Activated T-helper 1 cell treated with Interleukin-2 at 50 U/mL for 16 hours (primary cell): ENCODE results near the gene TM4SF1.
"Not testable (repeated sequence)": the region's sequence is repeated elsewhere in the genome, so short reads cannot be mapped to it uniquely, and the experiment has no call there.

Experiments used
- DNase-seq: peaks from one replicate; pipeline ENCODE4 v3.0.0-alpha.2; 2020; ENCODE audit warnings: low read depth

Gene TM4SF1

DNA sequence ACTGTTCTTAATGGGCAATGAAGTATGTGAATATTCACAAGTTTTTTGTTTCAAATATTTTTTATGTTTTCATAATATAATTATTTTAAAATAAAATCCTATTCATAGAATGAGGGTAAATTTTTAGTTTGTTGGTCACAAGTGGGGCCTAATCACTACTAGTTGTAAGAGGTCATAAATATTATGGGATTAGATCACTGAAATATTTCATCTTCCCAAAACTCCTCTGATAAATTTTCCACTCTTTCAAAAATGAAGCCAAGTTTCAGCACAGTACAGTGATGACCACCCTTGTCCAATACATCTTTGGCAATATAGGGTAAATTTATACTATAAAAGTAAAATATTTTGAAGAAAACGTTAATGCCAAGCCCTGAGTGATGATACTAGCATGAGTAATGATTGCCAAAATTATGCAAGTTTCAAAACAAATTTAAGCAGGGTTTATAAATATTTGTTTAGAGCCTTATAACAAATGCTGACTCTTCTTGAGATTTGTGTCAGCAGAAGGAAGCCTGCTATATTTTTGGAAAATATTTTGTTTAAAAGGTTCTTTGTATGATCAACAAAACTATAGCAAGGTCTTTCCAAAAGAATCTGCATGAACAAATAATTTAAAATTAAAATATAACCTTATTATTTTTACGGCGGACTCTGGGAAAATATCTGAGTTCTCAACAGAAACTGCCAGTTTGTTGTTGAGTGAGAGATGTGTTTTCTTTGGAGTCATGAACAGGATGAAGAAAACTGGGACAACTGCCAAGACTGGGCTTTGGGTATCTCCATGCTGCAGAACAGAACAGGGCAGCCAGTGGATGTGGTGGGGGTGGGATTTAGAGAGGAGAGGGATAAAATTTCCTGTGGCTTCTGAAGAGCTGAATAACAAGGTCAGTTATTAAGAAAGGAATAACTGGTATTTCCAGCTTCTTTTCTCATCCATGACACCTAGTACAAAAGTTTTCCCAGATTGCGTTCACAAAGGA is 17.9 kb upstream of the TM4SF1 start:
- no peak for DNase-seq

DNA sequence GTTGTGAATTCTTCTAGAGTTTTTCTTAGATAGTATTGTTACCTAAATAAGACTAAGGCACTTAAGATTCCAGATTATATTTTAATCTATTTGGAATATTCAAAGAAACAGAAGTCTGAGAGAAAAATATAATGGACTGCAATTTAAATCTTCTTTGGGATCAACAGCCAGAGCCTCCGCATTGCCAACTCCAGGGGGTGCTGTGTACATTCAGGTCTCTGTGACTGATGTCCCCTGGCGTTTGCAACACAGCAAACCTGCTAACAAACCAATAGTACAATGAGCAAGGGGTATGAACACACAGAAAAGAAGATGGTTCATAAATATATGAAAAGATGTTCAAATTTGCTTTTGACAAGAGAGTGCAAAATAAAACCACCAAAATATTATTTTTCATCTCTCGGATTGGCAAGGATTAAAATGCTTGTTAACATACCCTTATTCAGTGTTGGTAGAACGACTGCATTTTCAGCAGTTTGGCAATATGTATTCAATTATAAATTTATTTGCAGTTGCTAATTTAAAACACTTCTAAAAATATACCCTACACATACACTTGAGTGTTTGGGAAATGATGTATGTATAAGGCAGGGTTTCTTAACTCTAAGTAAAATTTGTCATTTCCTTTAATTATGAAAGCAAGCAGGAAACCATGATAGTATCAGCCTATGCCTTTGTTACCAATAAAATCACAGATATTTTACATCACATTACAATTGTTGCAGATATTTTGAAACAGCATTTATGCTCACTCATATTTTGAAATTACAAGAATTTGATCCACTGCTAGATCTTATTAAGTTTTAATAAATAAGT is 16.1 kb upstream of the TM4SF1 start:
- DNase-seq = no peak

DNA sequence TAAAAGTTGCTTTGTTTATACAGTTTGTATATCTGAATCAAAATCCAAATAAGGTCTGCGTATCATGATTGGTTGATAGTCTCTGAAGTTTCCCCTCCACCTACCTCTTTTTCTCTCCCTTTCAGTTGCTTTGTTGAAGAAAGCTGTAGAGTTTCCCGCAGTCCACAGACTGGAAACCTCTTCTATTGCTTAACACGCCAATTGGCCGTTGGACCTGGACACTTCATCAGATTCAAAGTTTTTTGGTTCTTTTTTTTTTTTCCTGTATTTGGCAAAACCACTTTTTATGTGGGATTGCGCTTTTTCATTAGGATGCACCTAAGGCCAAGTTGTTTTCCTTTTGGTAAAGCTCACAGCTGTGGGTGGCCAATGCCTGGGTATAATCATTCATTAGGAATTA is 14.5 kb upstream of the TM4SF1 start:
- DNase-seq = no peak

GRCh38 chr3:149390772-149391212 is 13.3 kb upstream of the TM4SF1 start:
- no peak for DNase-seq

GRCh38 chr3:149390294-149390693 is 12.8 kb upstream of the TM4SF1 start:
- DNase-seq = no peak

DNA sequence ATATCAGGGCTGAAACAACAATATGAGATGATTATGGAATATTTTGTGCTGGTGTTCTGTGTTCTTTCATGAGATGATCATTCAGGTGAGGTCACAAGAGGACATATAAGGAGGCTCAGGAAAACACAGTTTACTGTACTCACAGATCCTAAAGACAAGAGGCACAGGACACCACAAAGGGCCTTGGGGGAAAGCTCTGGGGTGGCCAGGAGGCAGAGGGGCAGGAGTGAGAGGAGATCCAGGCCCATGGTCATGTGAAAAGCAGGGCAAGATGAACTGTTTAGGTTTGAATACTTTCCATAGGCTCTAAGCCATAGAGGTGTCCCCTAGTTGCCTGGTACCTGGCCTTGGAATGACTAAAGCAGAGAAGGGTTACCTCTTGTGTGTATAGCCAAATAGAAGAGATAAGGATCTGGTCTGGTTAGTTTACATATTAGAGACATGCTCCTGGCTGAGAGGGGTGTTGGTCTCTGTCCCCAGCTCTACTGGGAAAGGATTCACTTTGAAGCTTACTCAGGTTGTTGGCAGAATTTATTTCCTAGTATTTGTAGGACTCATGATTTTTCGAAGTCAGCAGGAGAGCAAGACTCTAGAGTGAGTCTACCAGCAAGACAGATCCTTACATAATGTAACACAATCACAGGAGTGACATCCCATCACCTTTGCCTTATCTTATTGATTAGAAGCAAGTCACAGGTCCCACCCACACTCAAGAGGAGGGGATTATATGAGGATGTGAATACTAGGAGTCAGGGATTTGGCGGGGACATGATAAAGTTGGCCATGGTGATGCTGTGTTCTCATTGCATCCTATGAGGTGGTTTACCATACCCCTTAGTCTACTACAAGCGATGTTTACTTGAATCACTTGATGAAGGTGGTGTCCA is 11.3 kb upstream of the TM4SF1 start:
- no peak for DNase-seq

DNA sequence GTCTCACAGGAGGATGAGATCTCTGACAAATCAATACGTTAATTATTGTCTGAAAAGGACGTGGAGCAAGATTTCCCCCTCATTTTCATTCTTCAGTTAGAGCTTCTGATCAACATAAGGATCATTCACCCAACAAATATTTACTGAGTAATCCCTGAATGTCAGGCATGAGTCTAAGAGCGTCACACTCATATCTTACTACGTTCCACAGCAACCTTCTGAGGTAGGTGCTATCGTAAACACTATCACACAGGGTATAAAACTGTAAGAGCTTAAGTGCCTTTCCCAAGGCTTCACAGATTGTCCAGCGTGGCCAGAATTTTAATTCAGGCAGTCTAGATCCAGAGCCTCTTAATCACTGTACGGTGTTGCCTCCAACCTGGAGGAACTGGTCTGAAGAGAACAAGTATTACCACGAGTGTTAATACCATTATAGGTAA is 10.6 kb upstream of the TM4SF1 start:
- DNase-seq = no peak

GRCh38 chr3:149386299-149386606 is 8.8 kb upstream of the TM4SF1 start:
- no peak for DNase-seq

GRCh38 chr3:149385617-149386298 is 8.3 kb upstream of the TM4SF1 start:
- DNase-seq = no peak

DNA sequence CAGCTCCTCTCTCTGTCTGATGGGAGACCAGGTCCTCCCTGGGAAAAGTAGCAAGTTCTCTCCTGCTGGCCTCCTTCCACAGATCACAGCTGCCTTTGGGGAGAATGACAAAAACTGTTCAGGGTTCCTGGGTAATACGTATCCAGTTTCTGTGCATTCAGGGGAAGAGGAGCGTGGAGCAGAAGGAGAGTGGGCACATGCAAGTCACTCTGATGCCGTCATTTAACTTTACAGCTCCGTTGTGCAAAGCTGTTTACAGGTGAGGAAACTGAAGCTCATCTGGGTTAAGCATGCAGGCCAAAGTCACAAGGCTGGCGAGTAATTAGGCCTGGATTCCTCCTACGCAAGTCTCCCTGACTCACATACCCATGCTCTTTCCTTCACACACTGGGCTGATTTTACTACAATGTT is 7.5 kb upstream of the TM4SF1 start:
- no peak for DNase-seq

GRCh38 chr3:149384167-149384566 is 6.7 kb upstream of the TM4SF1 start:
- no peak for DNase-seq

DNA sequence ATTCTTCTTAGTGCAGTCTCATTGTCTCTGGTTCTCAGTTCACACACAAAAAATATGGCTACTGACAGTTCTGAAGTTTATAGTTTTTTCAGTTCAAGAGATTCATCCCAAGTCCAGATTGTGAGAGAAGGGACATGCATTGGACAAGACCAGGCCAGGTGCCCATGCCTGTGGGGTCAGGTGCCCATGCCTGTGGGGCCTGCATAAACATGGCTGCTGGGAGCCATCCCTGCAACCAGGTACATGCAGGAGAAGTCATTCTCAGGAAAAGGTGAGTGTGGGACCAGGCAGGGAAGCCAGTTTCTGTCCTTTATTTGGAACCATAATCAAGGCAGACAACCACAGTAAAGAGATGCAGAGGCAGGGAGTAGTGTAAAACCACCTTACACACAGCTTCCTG is 6.3 kb upstream of the TM4SF1 start:
- DNase-seq = no peak

GRCh38 chr3:149382518-149382917 is 5.1 kb upstream of the TM4SF1 start:
- DNase-seq = no peak

GRCh38 chr3:149382101-149382467 is 4.6 kb upstream of the TM4SF1 start:
- no peak for DNase-seq

DNA sequence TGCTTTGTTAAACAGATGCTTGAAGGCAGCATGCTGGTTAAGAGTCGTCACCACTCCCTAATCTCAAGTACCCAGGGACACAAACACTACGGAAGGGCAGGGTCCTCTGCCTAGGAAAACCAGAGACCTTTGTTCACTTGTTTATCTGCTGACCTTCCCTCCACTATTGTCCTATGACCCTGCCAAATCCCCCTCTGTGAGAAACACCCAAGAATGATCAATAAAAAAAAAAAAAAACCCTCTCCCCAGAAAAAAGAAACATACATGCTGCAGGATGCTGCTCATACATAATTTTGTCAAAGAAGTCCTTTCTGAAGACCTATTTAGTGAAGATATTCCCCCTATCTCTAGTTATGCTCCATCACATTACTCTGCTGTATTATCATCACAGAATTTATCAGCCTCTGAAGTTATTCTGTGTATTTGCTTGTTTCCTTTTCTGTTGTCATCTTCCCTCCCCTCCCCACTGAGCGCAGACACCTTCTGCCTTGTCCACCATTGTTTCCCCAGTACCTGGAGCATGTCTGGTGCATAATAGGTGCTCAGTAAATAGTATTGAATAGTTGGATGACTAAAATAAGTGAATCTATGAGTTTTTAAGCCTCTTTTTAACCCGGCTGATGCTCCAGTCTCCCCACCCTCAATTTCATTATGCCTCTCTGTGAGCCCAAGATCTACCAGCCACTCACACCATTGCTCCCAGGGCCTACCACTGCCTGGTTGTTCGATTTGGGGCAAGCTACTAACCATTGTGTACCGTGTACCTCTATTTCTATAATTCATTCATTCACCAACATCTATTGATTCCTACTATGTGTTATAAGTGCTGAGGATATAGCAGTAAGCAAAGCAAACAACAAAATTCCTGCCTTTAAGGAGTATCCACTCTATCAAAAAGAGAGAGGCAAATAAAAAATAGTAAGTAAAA is 4.0 kb upstream of the TM4SF1 start:
- DNase-seq = no peak

DNA sequence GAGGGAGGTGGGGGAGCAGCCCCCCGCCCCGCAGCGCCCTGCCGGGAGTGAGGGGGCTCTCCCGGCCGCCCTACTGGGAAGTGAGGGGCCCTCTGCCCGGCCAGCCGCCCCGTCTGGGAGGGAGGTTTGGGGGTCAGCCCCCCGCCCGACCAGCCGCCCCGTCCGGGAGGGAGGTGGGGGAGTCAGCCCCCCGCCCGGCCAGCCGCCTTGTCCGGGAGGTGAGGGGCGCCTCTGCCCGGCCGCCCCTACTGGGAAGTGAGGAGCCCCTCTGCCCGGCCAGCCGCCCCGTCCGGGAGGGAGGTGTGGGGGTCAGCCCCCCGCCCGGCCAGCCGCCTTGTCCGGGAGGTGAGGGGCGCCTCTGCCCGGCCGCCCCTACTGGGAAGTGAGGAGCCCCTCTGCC is 2.8 kb upstream of the TM4SF1 start:
- not testable (repeated sequence) for DNase-seq

DNA sequence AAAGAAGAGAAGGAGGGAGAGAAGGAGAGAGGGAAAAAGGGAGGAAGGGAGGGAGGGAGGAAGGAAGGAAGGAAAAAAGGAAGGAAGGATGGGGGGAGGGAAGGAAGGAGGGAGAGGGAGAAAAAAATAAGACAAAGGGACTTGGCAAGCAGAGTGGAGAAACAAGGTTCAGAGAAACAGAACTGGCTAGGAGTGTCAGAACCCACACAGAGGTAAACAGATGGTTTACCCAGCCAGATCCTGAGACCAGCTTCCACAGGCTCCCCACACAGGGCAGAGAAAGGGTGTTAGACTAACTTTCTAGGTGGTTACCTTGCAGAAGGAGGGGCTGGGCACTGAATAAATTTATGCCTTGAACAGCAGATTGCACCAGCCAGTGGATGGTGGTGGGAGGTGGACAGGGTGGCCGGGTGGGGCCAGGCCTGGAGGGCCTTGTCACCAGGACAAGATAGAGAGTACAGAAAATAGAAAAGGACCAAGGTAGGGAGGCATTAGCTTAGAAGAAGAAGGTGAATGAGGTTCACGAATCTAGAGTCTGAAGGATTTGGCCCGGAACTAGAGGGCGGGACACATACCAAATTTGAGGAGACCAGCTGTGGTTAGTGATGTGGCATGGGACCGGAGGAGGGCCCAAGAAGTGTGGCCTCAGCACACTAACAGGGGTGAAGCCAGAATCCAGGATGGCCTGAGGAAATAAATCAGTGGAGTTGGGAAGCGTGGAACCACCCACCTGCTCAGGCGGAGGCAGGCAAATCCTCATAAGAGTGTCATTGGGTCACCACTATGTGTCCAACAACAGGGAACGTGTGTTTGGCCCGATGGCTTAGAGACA is 1.2 kb upstream of the TM4SF1 start:
- DNase-seq = no peak

DNA sequence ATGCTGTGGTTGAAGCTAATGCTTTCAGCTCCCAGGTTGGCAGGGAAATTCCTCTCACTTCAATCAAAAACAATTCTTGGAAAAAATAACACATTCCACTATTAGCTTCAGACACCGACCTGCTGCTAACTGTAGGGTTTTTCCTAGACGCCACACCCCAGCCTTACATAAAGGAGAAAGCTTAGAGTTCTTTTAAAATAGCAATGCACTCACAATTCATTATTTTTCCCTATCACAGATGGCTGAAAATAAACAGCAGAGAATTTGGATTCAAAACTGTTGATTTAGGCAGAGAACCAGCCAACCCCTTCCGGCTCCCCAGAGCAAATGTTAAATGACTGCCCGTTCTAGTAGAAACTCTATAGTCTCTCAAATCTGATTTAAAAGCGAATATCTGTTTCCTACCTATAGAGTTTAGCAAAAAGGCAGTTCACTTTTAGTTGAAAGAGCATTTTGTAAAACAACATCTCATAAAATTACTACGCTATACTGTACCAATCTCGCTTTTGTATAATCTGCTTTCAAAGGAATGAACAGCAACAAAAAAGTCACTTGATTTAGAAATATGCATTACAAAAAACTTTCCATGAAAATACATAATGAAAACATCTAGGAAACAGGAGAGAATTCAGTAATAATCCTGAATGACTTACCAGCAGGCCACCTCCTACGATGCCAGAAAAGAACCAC is 586 bp downstream of the TM4SF1 start:
- DNase-seq = no peak
